G401.6 (cell line): ENCODE data around the gene ARMC8.
A peak's percentile ranks its signal among the peaks of the same experiment; 100 is the strongest.
"Not testable (repeated sequence)": the region's sequence is repeated elsewhere in the genome, so short reads cannot be mapped to it uniquely, and the experiment has no call there.

Experiments
- FAIRE-seq: peaks from 2 replicates; lab custom pipeline; 2012; peaks lifted over from hg19 to GRCh38; lab: Jason Lieb, UNC

Gene ARMC8

GRCh38 chr3:138187296-138188012, at the start of gene ARMC8:
ARMC8 (plus strand) TSS chr3:138187301; CDS start chr3:138187555, 254 bp downstream.
- FAIRE-seq, result no peak

GRCh38 chr3:138137861-138138260, 49.2 kb upstream of the ARMC8 start:
- no peak for FAIRE-seq

- no peak for FAIRE-seq
Observed at GRCh38 chr3:138139691-138140090, 47.4 kb upstream of the ARMC8 start.

GRCh38 chr3:138140940-138141339, 46.2 kb upstream of the ARMC8 start:
- FAIRE-seq, result no peak

- not testable (repeated sequence) for FAIRE-seq
Observed at GRCh38 chr3:138142181-138142580, 44.9 kb upstream of the ARMC8 start.

GRCh38 chr3:138148503-138148902, 38.6 kb upstream of the ARMC8 start:
- no peak for FAIRE-seq

GRCh38 chr3:138154534-138154933, 32.6 kb upstream of the ARMC8 start:
- FAIRE-seq, result no peak

- no peak for FAIRE-seq
Observed at GRCh38 chr3:138157743-138158142, 29.4 kb upstream of the ARMC8 start.

- FAIRE-seq, result no peak
Observed at GRCh38 chr3:138165061-138165460, 22.0 kb upstream of the ARMC8 start.

- FAIRE-seq, result no peak
Observed at GRCh38 chr3:138172625-138173024, 14.5 kb upstream of the ARMC8 start.

- no peak for FAIRE-seq
Observed at GRCh38 chr3:138173769-138174420, 13.2 kb upstream of the ARMC8 start.

GRCh38 chr3:138174421-138175131, 12.5 kb upstream of the ARMC8 start, which contains the start of gene DBR1:
DBR1 (minus strand) TSS chr3:138174921; CDS start chr3:138174795, 126 bp downstream.
- FAIRE-seq, result peak; percentile 90

- FAIRE-seq, result peak; percentile 81
Observed at GRCh38 chr3:138180375-138181029, 6.6 kb upstream of the ARMC8 start.

- FAIRE-seq, result no peak
Observed at GRCh38 chr3:138184994-138185393, 2.1 kb upstream of the ARMC8 start.

GRCh38 chr3:138186221-138186620, 880 bp upstream of the ARMC8 start:
- no peak for FAIRE-seq

- FAIRE-seq, result peak; percentile 95
Observed at GRCh38 chr3:138186803-138187295, 252 bp upstream of the ARMC8 start.

- no peak for FAIRE-seq
Observed at GRCh38 chr3:138188013-138188730, 1.1 kb downstream of the ARMC8 start.

GRCh38 chr3:138195481-138195880, 8.4 kb downstream of the ARMC8 start:
- FAIRE-seq, result no peak

GRCh38 chr3:138196023-138196422, 8.9 kb downstream of the ARMC8 start:
- FAIRE-seq, result no peak

- FAIRE-seq, result no peak
Observed at GRCh38 chr3:138197058-138197457, 10.0 kb downstream of the ARMC8 start.

GRCh38 chr3:138197524-138197923, 10.4 kb downstream of the ARMC8 start:
- no peak for FAIRE-seq

- no peak for FAIRE-seq
Observed at GRCh38 chr3:138199851-138200250, 12.8 kb downstream of the ARMC8 start.
